Activated CD8-positive, alpha-beta T cell treated with anti-CD3 and anti-CD28 coated beads, Interleukin-2, amount 10 ng/mL, durations not matched to agents 7 days and 5 days (primary cell): ENCODE measurements around the gene CHIC2. TPM values are rescaled to one million over a fixed set of nuclear protein-coding genes. Genes with fewer than 3 reads are reported as not detected.
"Not testable (repeated sequence)": the region's sequence is repeated elsewhere in the genome, so short reads cannot be mapped to it uniquely, and the experiment has no call there.

Source experiments
- ATAC-seq: fragments of 150-1000 bp; cut with Tn5 transposase; one replicate; pipeline ENCODE4 v1.10.0; 2021; ENCODE audit warnings: moderate library complexity
- CTCF ChIA-PET: fragments of 350-600 bp; sonication (Branson Sonifier 250); formaldehyde crosslinking; loops from one replicate; lab custom pipeline; 2021; ENCODE audit warnings: antibody characterized with exemption; lab: Charles Lee
- POLR2A ChIA-PET: fragments of 350-600 bp; sonication (Branson Sonifier 250); formaldehyde crosslinking; loops from one replicate; lab custom pipeline; 2021; ENCODE audit warnings: antibody characterized with exemption; lab: Charles Lee
- DNase-seq: peaks from one replicate; pipeline ENCODE4 v3.0.0-alpha.2; 2020
- H3K27ac Mint-ChIP-seq: one replicate; pipeline ENCODE4 v1.8.0; 2021; ENCODE audit warnings: mild to moderate bottlenecking, mixed read lengths
- H3K27me3 Mint-ChIP-seq: one replicate; pipeline ENCODE4 v1.8.0; 2021; ENCODE audit warnings: low read depth, mixed read lengths
- H3K36me3 Mint-ChIP-seq: one replicate; pipeline ENCODE4 v1.8.0; 2021; ENCODE audit warnings: low read depth, mixed read lengths
- H3K4me1 Mint-ChIP-seq: one replicate; pipeline ENCODE4 v1.8.0; 2021; ENCODE audit warnings: low read depth, mixed read lengths
- H3K4me3 Mint-ChIP-seq: one replicate; pipeline ENCODE4 v1.8.0; 2021; ENCODE audit warnings: mild to moderate bottlenecking, mixed read lengths
- H3K9me3 Mint-ChIP-seq: one replicate; pipeline ENCODE4 v1.8.0; 2022; ENCODE audit warnings: mixed read lengths; ENCODE audit not compliant: insufficient read depth
- total RNA-seq, 2 experiments: library from RNA; stranded (reverse); gene quantifications; one replicate each; pipeline ENCODE4 v1.2.3, GENCODE V29; 2021

Gene CHIC2
- total RNA-seq, 2 experiments from 2014 or later: 14.6 to 17.1 TPM

DNA sequence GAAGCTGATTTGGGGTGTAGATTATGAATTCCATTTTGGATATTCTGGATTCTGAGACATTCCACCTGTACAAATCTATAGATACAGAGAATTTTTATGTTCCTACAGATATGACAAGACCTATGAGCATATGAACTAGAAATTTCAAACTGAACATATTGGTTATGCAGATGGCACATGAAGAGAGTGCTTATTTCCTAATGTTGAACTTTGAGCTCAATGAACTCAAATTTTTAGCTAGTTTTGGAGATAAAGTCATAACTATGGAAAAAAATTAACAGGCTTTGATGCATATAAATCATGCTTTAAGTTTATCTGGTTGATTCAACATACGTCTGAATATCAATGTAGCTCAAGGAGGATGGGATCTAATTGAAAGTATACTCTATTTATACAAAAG, 8.9 kb downstream of the CHIC2 start:
- POLR2A ChIA-PET: no interaction called here
- ATAC-seq: no peak
- H3K4me1 Mint-ChIP-seq: peaks cover 46% of the 10 kb centered on the region
- H3K27ac Mint-ChIP-seq: no peak overlapping the region
- DNase-seq: no peak
- CTCF ChIA-PET: interaction anchor here (1.8 kb wide), 1 partner anchor 125 kb away, joined by 8 read pairs; no protein-coding TSS in a partner anchor
- H3K9me3 Mint-ChIP-seq: no peaks in the 10 kb centered on the region
- peaks cover 24% of the 10 kb centered on the region for H3K36me3 Mint-ChIP-seq
- H3K27me3 Mint-ChIP-seq: no peaks in the 10 kb centered on the region
- no peak overlapping the region for H3K4me3 Mint-ChIP-seq

DNA sequence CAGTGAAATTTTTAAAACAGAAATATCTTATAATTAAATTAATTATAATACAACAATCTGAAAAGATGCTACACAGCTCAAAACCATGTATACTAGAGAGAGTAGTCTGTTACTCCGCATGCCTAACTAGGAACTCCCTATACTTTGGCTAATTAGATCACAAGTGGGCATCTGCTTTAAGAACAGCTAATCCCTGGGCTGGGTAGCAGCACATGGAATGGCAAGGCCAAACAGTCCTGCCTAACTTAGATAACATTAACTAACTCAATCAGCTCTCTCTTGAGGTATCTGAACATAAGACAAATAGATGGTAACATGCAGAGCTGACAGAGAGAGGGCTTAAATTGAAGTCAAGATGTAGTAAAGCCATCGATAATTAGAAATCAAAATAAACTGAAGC, 9.9 kb downstream of the CHIC2 start:
- no peak overlapping the region for H3K27ac Mint-ChIP-seq
- H3K4me3 Mint-ChIP-seq: no peak overlapping the region
- H3K36me3 Mint-ChIP-seq: peaks cover 18% of the 10 kb centered on the region
- ChIA-PET POLR2A (no interaction called here), CTCF (no interaction called here)
- H3K27me3 Mint-ChIP-seq: no peaks in the 10 kb centered on the region
- no peak for DNase-seq
- peaks cover 38% of the 10 kb centered on the region for H3K4me1 Mint-ChIP-seq
- ATAC-seq: no peak
- no peaks in the 10 kb centered on the region for H3K9me3 Mint-ChIP-seq

DNA sequence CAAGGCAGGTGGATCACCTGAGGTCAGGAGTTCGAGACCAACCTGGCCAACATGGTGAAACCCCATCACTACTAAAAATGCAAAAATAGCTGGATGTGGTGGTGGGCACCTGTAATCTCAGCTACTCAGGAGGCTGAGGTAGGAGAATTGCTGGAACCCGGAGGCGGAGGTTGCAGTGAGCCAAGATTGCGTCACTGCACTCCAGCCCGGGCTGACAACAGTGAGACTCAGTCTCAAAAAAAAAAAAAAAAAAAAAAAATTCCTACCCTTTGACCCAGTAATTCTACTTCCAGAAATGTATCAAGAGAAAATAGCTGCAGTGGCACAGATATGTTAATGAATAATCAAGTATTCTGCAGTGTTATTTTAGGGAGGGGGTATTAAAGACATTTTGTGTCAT, 11.1 kb downstream of the CHIC2 start:
- H3K27ac Mint-ChIP-seq, H3K9me3 Mint-ChIP-seq, POLR2A ChIA-PET, ATAC-seq, CTCF ChIA-PET, H3K27me3 Mint-ChIP-seq, DNase-seq, H3K4me3 Mint-ChIP-seq: not testable (repeated sequence)
- Mint-ChIP-seq H3K36me3 (peaks cover 20% of the 10 kb centered on the region), H3K4me1 (peaks cover 33% of the 10 kb centered on the region)

DNA sequence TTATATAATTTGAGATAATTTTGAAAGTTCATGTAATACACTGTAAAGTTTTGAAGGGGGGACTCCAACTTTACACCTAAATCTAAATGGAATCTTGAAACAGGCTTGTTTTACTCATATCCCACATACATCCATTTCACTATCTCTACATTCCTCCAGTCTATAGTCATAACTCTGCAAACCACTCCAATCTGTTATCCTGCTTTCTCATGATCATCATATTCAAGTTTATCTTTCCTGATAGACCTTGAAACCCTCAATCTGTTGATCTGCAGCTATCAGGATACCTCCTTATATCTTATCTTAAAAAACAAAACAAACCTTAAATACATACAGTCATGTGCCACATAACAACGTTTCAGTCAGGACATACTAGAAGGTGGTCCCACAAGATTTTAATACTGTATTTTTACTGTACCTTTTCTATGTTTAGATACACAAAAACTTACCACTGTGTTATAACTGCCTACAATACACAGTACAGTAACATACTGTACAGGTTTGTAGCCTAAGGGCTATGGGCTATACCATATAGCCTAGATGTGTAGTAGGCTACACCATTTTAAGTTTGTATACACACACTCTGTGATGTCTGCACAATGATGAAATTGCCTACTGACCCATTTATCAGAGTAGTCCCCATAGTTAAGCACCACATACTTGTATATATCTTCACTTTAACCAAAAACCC, 14.0 kb downstream of the CHIC2 start:
- H3K27me3 Mint-ChIP-seq: no peaks in the 10 kb centered on the region
- CTCF ChIA-PET: no interaction called here
- H3K36me3 Mint-ChIP-seq: peaks cover 30% of the 10 kb centered on the region
- H3K4me1 Mint-ChIP-seq: peaks cover 8% of the 10 kb centered on the region
- no peak overlapping the region for H3K27ac Mint-ChIP-seq
- H3K4me3 Mint-ChIP-seq: no peak overlapping the region
- POLR2A ChIA-PET: no interaction called here
- no peaks in the 10 kb centered on the region for H3K9me3 Mint-ChIP-seq
- DNase-seq (no peak), ATAC-seq (no peak)

DNA sequence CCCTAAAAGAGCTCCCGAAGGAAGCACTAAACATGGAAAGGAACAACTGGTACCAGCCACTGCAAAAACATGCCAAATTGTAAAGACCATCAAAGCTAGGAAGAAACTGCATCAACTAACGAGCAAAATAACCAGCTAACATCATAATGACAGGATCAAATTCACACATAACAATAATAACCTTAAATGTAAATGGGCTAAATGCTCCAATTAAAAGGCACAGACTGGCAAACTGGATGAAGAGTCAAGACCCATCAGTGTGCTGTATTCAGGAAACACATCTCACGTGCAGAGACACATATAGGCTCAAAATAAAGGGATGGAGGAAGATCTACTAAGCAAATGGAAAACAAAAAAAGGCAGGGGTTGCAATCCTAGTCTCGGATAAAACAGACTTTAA, 20.8 kb downstream of the CHIC2 start:
- Mint-ChIP-seq H3K36me3 (peaks cover 47% of the 10 kb centered on the region), H3K4me1 (peaks cover 12% of the 10 kb centered on the region)
- H3K9me3 Mint-ChIP-seq, POLR2A ChIA-PET, H3K4me3 Mint-ChIP-seq, CTCF ChIA-PET, DNase-seq, H3K27me3 Mint-ChIP-seq, H3K27ac Mint-ChIP-seq, ATAC-seq: not testable (repeated sequence)

DNA sequence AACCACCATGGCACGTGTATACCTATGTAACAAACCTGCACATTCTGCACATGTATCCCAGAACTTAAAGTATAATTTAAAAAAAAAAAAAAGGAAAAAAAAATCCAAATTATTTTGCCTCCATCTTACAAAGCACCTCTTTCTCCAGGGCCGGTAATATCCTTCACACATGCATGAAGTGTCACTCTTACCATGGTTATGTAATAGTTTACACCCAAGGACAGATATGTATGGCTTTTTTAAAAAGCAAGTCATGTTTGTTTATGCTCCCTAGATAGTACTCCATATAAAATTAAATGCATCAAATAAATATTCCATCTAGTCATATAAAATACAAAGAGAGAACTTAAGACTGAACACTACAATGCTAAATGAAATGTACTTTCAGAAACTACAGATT, 22.5 kb downstream of the CHIC2 start:
- DNase-seq (no peak), ATAC-seq (no peak)
- Mint-ChIP-seq H3K27me3 (no peaks in the 10 kb centered on the region), H3K9me3 (no peaks in the 10 kb centered on the region), H3K4me3 (no peak overlapping the region), H3K36me3 (peaks cover 39% of the 10 kb centered on the region), H3K4me1 (peaks cover 12% of the 10 kb centered on the region), H3K27ac (no peak overlapping the region)
- CTCF ChIA-PET: no interaction called here
- POLR2A ChIA-PET: no interaction called here

DNA sequence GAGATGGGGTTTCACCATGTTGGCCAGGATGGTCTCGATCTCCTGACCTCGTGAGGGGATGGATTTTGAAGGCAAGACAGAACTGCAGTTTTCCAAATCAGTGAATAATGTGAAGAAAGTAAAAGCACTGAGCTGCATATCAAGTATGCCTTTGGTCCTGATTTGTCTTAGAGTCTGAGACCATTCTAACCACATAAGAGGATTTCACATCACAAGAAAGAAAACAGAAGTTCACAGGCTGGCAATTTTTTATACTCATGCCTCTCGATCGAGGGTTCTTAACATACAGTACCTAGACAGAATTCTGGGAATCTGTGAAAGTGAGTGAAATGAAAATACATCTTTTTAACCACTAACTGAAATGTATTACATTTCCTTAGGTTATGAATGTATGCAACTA, 23.3 kb downstream of the CHIC2 start:
- Mint-ChIP-seq H3K9me3 (no peaks in the 10 kb centered on the region), H3K27me3 (no peaks in the 10 kb centered on the region), H3K4me3 (no peak overlapping the region), H3K27ac (no peak overlapping the region), H3K36me3 (peaks cover 40% of the 10 kb centered on the region), H3K4me1 (peaks cover 12% of the 10 kb centered on the region)
- CTCF ChIA-PET: no interaction called here
- peak; percentile 61 for ATAC-seq
- POLR2A ChIA-PET: interaction anchor here (1.0 kb wide), 1 partner anchor 53 kb away, joined by 3 read pairs; no protein-coding TSS in a partner anchor
- DNase-seq: no peak

DNA sequence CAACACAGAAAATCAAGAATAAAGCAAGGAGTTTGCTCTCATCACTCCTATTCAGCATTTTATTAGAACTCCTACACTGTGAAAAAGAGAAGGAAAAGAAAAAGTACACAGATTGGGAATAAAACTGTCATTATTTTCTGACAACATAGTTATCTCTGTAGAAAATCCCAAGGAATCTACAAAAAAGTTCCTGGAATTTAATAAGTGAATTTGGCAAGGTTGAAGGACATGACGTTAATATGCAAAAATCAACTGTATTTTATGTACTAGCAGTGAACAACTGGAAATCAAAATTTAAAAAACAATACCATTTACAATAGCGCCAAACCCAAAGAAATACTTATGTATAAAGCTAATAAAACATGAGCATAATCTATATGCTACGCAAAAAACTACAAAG, 26.3 kb downstream of the CHIC2 start:
- H3K4me3 Mint-ChIP-seq: no peak overlapping the region
- no peak for ATAC-seq
- peaks cover 12% of the 10 kb centered on the region for H3K4me1 Mint-ChIP-seq
- no peak for DNase-seq
- POLR2A ChIA-PET: interaction anchor here (0.6 kb wide), 1 partner anchor 19 kb away, joined by 3 read pairs; no protein-coding TSS in a partner anchor
- CTCF ChIA-PET: interaction anchor here (1.6 kb wide), 1 partner anchor 196 kb away, joined by 4 read pairs; no protein-coding TSS in a partner anchor
- peaks cover 38% of the 10 kb centered on the region for H3K36me3 Mint-ChIP-seq
- H3K9me3 Mint-ChIP-seq: no peaks in the 10 kb centered on the region
- no peak overlapping the region for H3K27ac Mint-ChIP-seq
- H3K27me3 Mint-ChIP-seq: no peaks in the 10 kb centered on the region

DNA sequence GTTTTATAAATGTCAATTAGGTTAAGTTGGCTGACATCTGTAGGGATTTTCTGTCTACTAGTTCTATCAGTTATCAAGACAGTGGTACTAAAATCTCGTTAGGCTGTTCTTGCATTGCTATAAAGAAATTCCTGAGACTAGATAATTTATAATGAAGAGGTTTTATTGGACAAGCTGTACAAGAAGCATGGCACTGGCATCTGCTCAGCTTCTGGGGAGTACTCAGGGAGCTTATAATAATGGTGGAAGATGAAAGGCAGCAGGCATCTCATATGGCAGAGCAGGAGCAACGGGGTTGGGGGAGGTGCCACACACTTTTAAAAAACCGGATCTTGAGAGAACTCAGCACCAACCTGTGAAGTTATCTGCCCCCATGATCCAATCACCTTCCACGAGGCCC, 28.2 kb downstream of the CHIC2 start:
- H3K27me3 Mint-ChIP-seq: no peaks in the 10 kb centered on the region
- no peak for DNase-seq
- CTCF ChIA-PET: no interaction called here
- peaks cover 31% of the 10 kb centered on the region for H3K36me3 Mint-ChIP-seq
- H3K4me1 Mint-ChIP-seq: peaks cover 4% of the 10 kb centered on the region
- H3K27ac Mint-ChIP-seq: no peak overlapping the region
- ATAC-seq: no peak
- no peak overlapping the region for H3K4me3 Mint-ChIP-seq
- H3K9me3 Mint-ChIP-seq: no peaks in the 10 kb centered on the region
- POLR2A ChIA-PET: no interaction called here

DNA sequence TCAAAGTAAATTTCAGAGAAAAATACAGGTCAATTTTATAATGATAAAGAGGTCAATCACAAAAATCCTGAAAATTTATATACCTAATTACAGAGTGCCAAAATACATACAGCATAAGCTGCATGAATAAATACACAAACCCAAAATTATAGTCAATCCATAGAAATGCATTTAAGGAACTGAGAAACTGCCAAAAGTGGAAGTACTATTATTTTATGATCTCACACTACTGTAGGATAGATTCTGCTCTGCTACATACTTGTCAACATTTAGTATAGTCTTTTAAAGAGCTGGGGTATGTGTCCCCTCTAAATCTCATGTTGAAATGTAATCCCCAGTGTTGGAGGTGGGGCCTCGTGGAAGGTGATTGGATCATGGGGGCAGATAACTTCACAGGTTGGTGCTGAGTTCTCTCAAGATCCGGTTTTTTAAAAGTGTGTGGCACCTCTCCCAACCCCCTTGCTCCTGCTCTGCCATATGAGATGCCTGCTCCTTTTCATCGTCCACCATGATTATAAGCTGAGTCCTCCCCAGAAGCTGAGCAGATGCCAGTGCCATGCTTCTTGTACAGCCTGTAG, 31.8 kb downstream of the CHIC2 start:
- Mint-ChIP-seq H3K9me3 (no peaks in the 10 kb centered on the region), H3K27ac (no peak overlapping the region), H3K4me3 (no peak overlapping the region), H3K27me3 (no peaks in the 10 kb centered on the region), H3K4me1 (no peaks in the 10 kb centered on the region), H3K36me3 (peaks cover 19% of the 10 kb centered on the region)
- POLR2A ChIA-PET: no interaction called here
- CTCF ChIA-PET: no interaction called here
- ATAC-seq (no peak), DNase-seq (no peak)

DNA sequence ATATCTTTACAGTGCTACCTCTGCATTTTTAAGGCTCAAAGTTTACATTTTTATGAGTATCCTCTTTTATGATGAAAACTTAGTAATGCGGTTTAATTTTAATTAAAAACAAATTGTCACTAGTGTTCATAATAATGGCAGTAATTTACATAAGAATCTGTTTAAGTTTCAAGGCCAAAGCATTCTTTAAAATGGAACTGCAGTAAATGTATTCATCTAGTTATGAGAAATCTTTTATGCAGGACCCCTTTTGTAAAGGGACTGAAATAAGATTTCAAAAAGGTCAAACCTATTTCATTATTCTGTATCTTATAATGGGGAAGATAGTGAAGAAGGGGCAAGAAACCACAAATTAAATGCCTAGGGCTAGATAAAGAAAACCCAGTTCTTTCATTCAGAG, 37.1 kb downstream of the CHIC2 start:
- Mint-ChIP-seq H3K27me3 (no peaks in the 10 kb centered on the region), H3K9me3 (no peaks in the 10 kb centered on the region), H3K4me1 (no peaks in the 10 kb centered on the region), H3K4me3 (no peak overlapping the region), H3K36me3 (peaks cover 6% of the 10 kb centered on the region), H3K27ac (no peak overlapping the region)
- POLR2A ChIA-PET: no interaction called here
- CTCF ChIA-PET: no interaction called here
- DNase-seq: no peak
- ATAC-seq: no peak

DNA sequence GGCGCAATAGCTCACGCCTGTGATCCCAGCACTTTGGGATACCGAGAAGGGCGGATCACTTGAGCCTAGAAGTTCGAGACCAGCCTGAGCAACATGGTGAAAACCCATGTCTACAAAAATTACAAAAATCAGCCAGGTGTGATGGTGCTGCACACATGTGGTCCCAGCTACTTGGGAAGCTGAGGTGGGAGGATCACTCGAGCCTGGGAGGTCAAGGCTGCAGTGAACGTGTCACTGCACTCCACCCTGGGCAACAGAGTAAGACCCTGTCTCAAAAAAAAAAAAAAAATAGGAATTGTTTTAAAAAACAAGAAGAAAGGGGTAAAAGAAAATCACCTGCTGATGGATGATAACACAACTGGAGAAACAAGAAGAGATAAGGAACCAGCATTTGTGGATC, 38.8 kb downstream of the CHIC2 start:
- POLR2A ChIA-PET: no interaction called here

More for the DNA sequence above, 38.8 kb downstream of the CHIC2 start:
- no peak for DNase-seq
- no peak for ATAC-seq
- Mint-ChIP-seq H3K4me1 (no peaks in the 10 kb centered on the region), H3K9me3 (no peaks in the 10 kb centered on the region), H3K27me3 (no peaks in the 10 kb centered on the region), H3K4me3 (no peak overlapping the region), H3K36me3 (peaks cover 6% of the 10 kb centered on the region), H3K27ac (no peak overlapping the region)
- CTCF ChIA-PET: no interaction called here
